DOHH2 (cell line): ENCODE data around the gene JUND.

Experiments used
- H3F3A ChIP-seq: fragments of 200-600 bp; sonication (generic), shearing (Covaris generic); 2 replicates; pipeline ENCODE4 v1.6.0; 2016; ENCODE audit warnings: antibody characterized with exemption, mild to moderate bottlenecking; ENCODE audit not compliant: control insufficient read depth, insufficient read depth
- H3K27ac ChIP-seq: fragments of 200-600 bp; sonication (generic); 2 replicates; pipeline ENCODE4 v1.5.1; 2014; ENCODE audit warnings: low read depth, mild to moderate bottlenecking, low read length, moderate library complexity
- H3K27me3 ChIP-seq: fragments of 200-600 bp; sonication (generic); 2 replicates; pipeline ENCODE4 v1.6.1; 2014; ENCODE audit warnings: mild to moderate bottlenecking, low read length, mixed read lengths; ENCODE audit not compliant: control insufficient read depth
- H3K36me3 ChIP-seq: fragments of 200-600 bp; sonication (generic); 2 replicates; pipeline ENCODE4 v1.6.1; 2014; ENCODE audit warnings: mild to moderate bottlenecking, low read length, moderate library complexity, mixed read lengths; ENCODE audit not compliant: control insufficient read depth
- H3K4me1 ChIP-seq: fragments of 200-600 bp; sonication (generic); 2 replicates; pipeline ENCODE4 v1.6.1; 2014; ENCODE audit warnings: mild to moderate bottlenecking, low read length, mixed read lengths; ENCODE audit not compliant: control insufficient read depth
- H3K4me2 ChIP-seq: fragments of 200-600 bp; sonication (generic); 2 replicates; pipeline ENCODE4 v1.6.0; 2014; ENCODE audit warnings: mild to moderate bottlenecking, low read length, moderate library complexity
- H3K4me3 ChIP-seq: fragments of 200-600 bp; sonication (generic); 2 replicates; pipeline ENCODE4 v1.5.1; 2014; ENCODE audit warnings: mild to moderate bottlenecking, low read length, mixed read lengths
- H3K79me2 ChIP-seq: fragments of 200-600 bp; sonication (generic); 2 replicates; pipeline ENCODE4 v1.6.1; 2014; ENCODE audit warnings: mild to moderate bottlenecking, low read length, mixed read lengths; ENCODE audit not compliant: control insufficient read depth
- H3K9me2 ChIP-seq: fragments of 200-600 bp; sonication (generic); replicated peaks from 2 replicates; pipeline ENCODE4 v1.6.1; 2014; ENCODE audit warnings: mild to moderate bottlenecking, low read length, mixed read lengths; ENCODE audit not compliant: control insufficient read depth
- H3K9me3 ChIP-seq: fragments of 200-600 bp; sonication (generic); 2 replicates; pipeline ENCODE4 v1.6.1; 2014; ENCODE audit warnings: antibody characterized with exemption, low read length, mixed read lengths; ENCODE audit not compliant: control insufficient read depth, insufficient read depth
- H4K20me1 ChIP-seq: fragments of 200-600 bp; sonication (generic); 2 replicates; pipeline ENCODE4 v1.6.0; 2014; ENCODE audit warnings: low read depth, mild to moderate bottlenecking, antibody characterized with exemption, low read length, moderate library complexity; ENCODE audit not compliant: control insufficient read depth, insufficient read depth
- CTCF ChIP-seq: fragments of 200-600 bp; sonication (generic); IDR thresholded peaks from one replicate; pipeline ENCODE4 v1.5.1; 2014; ENCODE audit warnings: antibody characterized with exemption, mild to moderate bottlenecking, low read depth, low read length; ENCODE audit not compliant: poor library complexity, severe bottlenecking
- EZH2phosphoT487 ChIP-seq: fragments of 200-600 bp; sonication (generic); IDR thresholded peaks from 2 replicates; pipeline ENCODE4 v1.6.1; 2017; ENCODE audit warnings: borderline replicate concordance, mild to moderate bottlenecking, antibody characterized with exemption, low read length, moderate library complexity, mixed read lengths

JUND gene

GRCh38 chr19:18286973-18287635, 5.7 kb upstream of the JUND start:
- no peaks in the 10 kb centered on the region for H3K36me3 ChIP-seq
- no peaks in the 10 kb centered on the region for H3K9me3 ChIP-seq
- peaks cover 24% of the 10 kb centered on the region for H3F3A ChIP-seq
- H3K27me3 ChIP-seq = no peaks in the 10 kb centered on the region
- no peaks in the 10 kb centered on the region for H3K79me2 ChIP-seq
- no peak for TF ChIP-seq EZH2phosphoT487
- TF ChIP-seq CTCF = no peak
- no peak overlapping the region for H3K4me2 ChIP-seq
- H3K27ac ChIP-seq = no peak overlapping the region
- H3K4me3 ChIP-seq = no peak overlapping the region
- no peaks in the 10 kb centered on the region for H4K20me1 ChIP-seq
- H3K9me2 ChIP-seq = no peaks in the 10 kb centered on the region
- peaks cover 47% of the 10 kb centered on the region for H3K4me1 ChIP-seq

- H3F3A ChIP-seq = peaks cover 13% of the 10 kb centered on the region
- TF ChIP-seq EZH2phosphoT487 (no peak), CTCF (no peak)
- no peaks in the 10 kb centered on the region for H3K9me2 ChIP-seq
- no peak overlapping the region for H3K4me2 ChIP-seq
- H3K27ac ChIP-seq = no peak overlapping the region
- H3K4me3 ChIP-seq = no peak overlapping the region
- no peaks in the 10 kb centered on the region for H3K27me3 ChIP-seq
- no peaks in the 10 kb centered on the region for H3K9me3 ChIP-seq
- H3K36me3 ChIP-seq = peaks cover 11% of the 10 kb centered on the region
- H4K20me1 ChIP-seq = no peaks in the 10 kb centered on the region
- peaks cover 12% of the 10 kb centered on the region for H3K79me2 ChIP-seq
- peaks cover 27% of the 10 kb centered on the region for H3K4me1 ChIP-seq
These were observed 3.4 kb upstream of the JUND start for GRCh38 chr19:18284712-18285360.

- Histone ChIP-seq H3K4me1 (peaks cover 29% of the 10 kb centered on the region), H3F3A (peaks cover 11% of the 10 kb centered on the region)
These were observed 1.9 kb upstream of the JUND start for GRCh38 chr19:18283338-18283737.

More at GRCh38 chr19:18283338-18283737, 1.9 kb upstream of the JUND start:
- Histone ChIP-seq H3K4me2 (no peak overlapping the region), H3K36me3 (peaks cover 24% of the 10 kb centered on the region), H3K4me3 (no peak overlapping the region), H3K27me3 (no peaks in the 10 kb centered on the region), H4K20me1 (peaks cover 10% of the 10 kb centered on the region), H3K79me2 (peaks cover 27% of the 10 kb centered on the region), H3K27ac (no peak overlapping the region), H3K9me3 (no peaks in the 10 kb centered on the region), H3K9me2 (no peaks in the 10 kb centered on the region)
- TF ChIP-seq EZH2phosphoT487 (no peak), CTCF (no peak)
